ENCODE data around the gene HOXB5.

Gene HOXB5

DNA sequence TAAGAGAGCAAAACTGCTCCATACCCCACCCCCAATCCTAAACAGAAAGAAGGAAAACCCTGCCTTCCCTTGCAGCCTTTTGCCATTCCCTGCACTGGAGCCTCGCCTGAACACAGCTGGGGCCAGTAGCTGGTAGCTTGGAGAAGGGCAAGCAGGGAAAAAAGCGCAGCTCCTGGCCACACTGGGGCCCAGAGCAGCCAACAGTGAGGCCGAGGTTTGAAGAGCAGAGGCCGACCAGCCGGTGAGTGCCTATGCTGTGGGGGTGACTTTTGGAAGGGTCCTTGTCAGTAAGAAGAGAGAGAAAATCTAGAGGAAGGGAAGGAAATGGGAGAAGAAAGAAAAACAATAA lies 35.8 kb upstream of the HOXB5 start:
- no peak for DNase-seq (ENCODE audit: low read depth)

- DNase-seq (ENCODE audit: low read depth): no peak
Observed at GRCh38 chr17:48628649-48629410, 35.3 kb upstream of the HOXB5 start.

DNA sequence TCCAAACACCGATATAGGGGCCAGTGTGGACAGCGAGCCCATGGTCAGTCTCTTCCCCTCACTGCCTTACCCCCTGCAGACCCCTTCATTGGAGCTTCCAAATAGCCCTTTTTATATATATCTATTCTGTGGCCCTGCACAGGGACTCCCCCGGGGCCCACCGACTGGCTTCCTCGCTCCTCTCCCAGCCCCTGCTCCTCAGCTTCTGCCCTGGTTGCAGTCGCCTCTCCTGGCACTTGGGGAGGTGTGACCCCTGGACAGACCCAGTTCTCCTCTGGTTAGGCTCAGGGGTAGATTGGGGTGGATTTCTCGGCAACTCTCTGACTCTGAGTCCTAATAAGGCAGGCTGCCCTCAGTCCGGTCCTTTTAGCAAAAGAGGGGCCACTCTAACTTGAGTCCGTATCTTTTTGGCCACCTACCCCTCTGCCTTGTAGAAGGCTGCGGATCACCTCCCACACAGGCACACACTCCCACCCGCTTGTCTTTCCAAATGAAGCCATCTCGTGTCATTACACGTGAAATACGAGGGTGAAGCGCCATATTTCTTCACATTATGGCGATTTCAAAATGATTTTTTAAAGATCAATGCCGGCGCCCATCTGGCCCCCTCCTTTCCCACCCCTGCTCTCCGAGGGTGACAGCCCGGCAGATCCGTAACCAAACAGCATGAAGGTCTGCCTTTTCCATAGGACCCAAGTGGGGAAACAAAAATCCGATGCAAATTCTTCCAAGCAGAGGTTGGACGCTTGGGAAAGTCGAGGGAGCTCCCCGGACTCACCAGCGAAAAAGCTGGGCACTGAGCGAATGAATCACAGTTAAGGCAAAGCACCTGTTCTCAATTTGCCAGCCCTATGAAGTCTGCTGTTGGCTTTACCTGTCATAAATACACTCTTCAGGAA lies 34.3 kb upstream of the HOXB5 start:
- DNase-seq (ENCODE audit: low read depth): no peak

- DNase-seq (ENCODE audit: low read depth): no peak
Observed at GRCh38 chr17:48627118-48627597, 33.6 kb upstream of the HOXB5 start.

GRCh38 chr17:48626245-48627117 lies 32.9 kb upstream of the HOXB5 start, which contains the start of gene HOXB9:
Gene HOXB9 (minus strand): TSS chr17:48626358. CDS start chr17:48626269, 89 bp downstream.
- peak; percentile 61 for DNase-seq (ENCODE audit: low read depth)

- DNase-seq (ENCODE audit: low read depth): no peak
Observed at GRCh38 chr17:48625495-48626244, 32.1 kb upstream of the HOXB5 start.

- DNase-seq (ENCODE audit: low read depth): no peak
Observed at GRCh38 chr17:48624544-48625494, 31.2 kb upstream of the HOXB5 start.

DNA sequence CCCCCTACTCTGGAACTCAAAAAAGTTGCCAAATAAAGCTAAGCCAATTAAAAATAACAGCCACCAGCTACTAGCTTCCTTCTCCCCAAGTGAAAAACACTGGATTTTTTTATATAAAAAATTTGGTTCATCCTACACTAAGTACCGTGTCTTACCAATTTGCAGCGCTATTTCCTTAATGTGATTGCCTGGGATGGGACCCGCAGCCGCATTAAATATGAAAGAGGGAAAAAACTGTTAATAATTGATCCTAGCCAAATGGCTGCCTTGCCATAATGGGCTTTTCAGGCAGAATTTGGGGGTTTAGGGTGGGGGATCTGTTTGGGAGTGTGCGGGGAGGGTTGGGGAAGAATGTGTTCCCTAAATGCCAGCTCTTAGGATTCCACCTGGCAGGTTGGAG lies 30.5 kb upstream of the HOXB5 start:
- DNase-seq (ENCODE audit: low read depth): no peak

- DNase-seq (ENCODE audit: low read depth): no peak
Observed at GRCh38 chr17:48623583-48623982, 30.0 kb upstream of the HOXB5 start.

DNA sequence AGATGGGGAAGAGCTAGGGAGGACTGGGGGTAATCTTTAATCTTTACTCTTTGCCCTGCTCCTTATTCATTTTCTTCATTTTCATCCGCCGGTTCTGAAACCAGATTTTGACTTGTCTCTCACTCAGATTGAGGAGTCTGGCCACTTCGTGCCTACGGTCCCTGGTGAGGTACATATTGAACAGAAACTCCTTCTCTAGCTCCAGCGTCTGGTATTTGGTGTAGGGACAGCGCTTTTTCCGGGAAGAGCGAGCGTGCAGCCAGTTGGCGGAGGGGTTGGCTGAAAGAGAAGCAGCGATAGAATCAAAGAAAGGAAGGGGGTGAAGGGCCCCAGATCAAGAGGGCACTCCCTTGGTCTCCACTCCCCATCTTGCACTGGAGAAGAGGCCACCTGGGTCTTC lies 29.3 kb upstream of the HOXB5 start:
- no peak for DNase-seq (ENCODE audit: low read depth)

- no peak for DNase-seq (ENCODE audit: low read depth)
Observed at GRCh38 chr17:48621410-48622392, 28.1 kb upstream of the HOXB5 start.

DNA sequence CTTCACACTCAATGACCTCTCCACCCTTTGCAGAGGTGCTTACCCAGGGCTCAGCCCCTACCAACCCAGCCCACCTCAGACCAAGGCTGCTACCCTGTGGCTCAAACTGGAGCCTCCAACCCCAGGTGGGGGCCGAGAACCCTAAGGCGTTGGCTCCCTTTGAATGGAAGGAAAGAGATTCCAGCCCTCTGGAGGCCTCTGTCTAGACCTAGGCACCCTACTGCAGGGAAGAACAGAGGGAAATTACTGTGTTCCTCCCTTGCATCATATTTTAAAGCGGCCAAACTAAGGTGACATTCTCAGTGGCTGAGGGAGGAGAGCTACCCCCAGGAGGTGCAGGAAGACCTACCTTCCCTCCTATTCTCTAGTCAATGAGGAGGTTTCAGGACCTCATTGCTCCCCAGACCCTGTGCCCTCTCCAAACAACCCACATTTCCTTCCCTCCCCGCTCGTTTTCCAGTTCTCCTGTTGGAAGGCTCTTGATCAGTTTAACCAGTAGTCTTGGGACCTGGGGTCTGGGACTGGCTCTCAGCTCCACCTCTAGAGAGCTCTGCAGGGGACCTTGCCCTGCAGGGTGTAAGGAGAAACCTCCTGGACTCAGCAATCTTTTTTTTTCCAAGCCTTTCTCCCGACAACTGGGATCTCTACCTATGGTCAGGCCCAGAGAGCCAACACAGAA lies 27.0 kb upstream of the HOXB5 start:
- no peak for DNase-seq (ENCODE audit: low read depth)

GRCh38 chr17:48619826-48620449 lies 26.4 kb upstream of the HOXB5 start:
- DNase-seq (ENCODE audit: low read depth): no peak

- DNase-seq (ENCODE audit: low read depth): peak; percentile 59
Observed at GRCh38 chr17:48618256-48618896, 24.8 kb upstream of the HOXB5 start.

- no peak for DNase-seq (ENCODE audit: low read depth)
Observed at GRCh38 chr17:48617471-48618255, 24.1 kb upstream of the HOXB5 start.

DNA sequence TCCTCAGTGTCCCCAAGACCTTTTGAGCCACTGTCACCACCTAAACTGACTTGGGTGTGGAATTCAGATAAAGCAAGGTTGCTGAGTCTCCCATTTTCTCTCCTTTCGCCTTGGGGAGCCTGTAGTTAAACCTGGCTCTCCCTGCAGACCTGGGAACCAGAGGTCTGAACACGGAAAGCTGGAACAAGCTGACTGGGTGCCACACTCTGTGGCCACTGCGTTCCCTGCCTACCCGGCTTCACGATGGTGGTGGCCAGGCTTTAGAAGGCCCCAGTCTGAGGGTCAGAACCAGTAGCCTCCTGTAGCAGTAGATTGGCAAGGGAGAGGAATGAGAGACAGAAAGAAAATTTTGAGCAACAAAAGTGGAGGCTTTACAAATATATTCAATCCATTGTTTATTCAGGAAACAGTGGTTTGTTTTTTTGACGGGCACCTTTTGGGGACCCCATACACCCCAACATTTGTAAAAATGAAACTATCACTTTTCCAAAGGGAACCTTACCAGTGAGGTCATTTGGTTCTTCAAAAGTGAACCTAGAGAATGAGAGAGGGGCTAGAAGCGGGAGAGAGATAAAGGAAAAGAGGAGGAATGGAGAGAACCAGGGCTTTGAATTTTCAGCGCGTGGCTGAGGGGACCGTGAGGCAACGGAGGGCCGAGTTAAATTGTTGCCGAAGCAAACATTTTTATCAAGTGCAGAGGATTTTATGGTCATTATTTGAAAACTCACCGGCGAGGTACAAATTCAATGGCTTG lies 23.3 kb upstream of the HOXB5 start:
- DNase-seq (ENCODE audit: low read depth): no peak

Measured in stimulated activated CD8-positive, alpha-beta memory T cell treated with anti-CD3 and anti-CD28 coated beads, Interleukin-12 subunit alpha, Interleukin-12 subunit beta, amount 100 ng/mL, for 4 hours (primary cell).